Neuronal stem cell (in vitro differentiated cells): ENCODE results near the gene ERC2.

Experiments used
- DNase-seq: peaks from one replicate; pipeline ENCODE4 v3.0.0-alpha.2; 2013; ENCODE audit warnings: low spot score
- H2AFZ ChIP-seq: one replicate; pipeline ENCODE4 v1.6.1; 2013; ENCODE audit warnings: mild to moderate bottlenecking, low read length, inconsistent platforms
- H2AK5ac ChIP-seq: 2 replicates; pipeline ENCODE4 v1.6.1; 2013; ENCODE audit warnings: low read depth, mild to moderate bottlenecking, inconsistent platforms, low read length, moderate library complexity, mixed read lengths
- H2BK120ac ChIP-seq: 2 replicates; pipeline ENCODE4 v1.6.1; 2013; ENCODE audit warnings: low read depth, mild to moderate bottlenecking, inconsistent platforms, low read length, moderate library complexity, mixed read lengths
- H2BK12ac ChIP-seq: one replicate; pipeline ENCODE4 v1.6.1; 2013; ENCODE audit warnings: low read length, inconsistent platforms
- H2BK15ac ChIP-seq: 2 replicates; pipeline ENCODE4 v1.6.1; 2013; ENCODE audit warnings: mild to moderate bottlenecking, low read length, inconsistent platforms, mixed read lengths
- H2BK5ac ChIP-seq: one replicate; pipeline ENCODE4 v1.6.1; 2013; ENCODE audit warnings: inconsistent platforms, mild to moderate bottlenecking, low read length, moderate library complexity
- H3K14ac ChIP-seq: one replicate; pipeline ENCODE4 v1.6.1; 2013; ENCODE audit warnings: low read length, inconsistent platforms
- H3K18ac ChIP-seq: 2 replicates; pipeline ENCODE4 v1.6.1; 2013; ENCODE audit warnings: low read length, inconsistent platforms
- H3K23ac ChIP-seq: 2 replicates; pipeline ENCODE4 v1.6.1; 2013; ENCODE audit warnings: low read depth, mild to moderate bottlenecking, mixed read lengths, low read length, inconsistent platforms; ENCODE audit not compliant: poor library complexity
- H3K27ac ChIP-seq: replicated peaks from 3 replicates; pipeline ENCODE4 v1.5.1; 2013; ENCODE audit warnings: low read length, inconsistent platforms
- H3K27me3 ChIP-seq, 3 experiments: 2 replicates each; pipeline ENCODE4 v1.6.1; 2013; ENCODE audit warnings: low read length in 3 of 3, mild to moderate bottlenecking in 2 of 3, inconsistent platforms in 1 of 3, low read depth in 1 of 3, mixed read lengths in 1 of 3, moderate library complexity in 1 of 3; ENCODE audit not compliant: control insufficient read depth in 3 of 3, insufficient read depth in 3 of 3
- H3K36me3 ChIP-seq, 2 donors: replicated peaks in 1 of 2; 2 replicates each; pipeline ENCODE4 v1.6.1; 2013; ENCODE audit warnings: low read length in 2 of 2; ENCODE audit not compliant: control insufficient read depth in 2 of 2, insufficient read depth in 2 of 2
- H3K4ac ChIP-seq: 2 replicates; pipeline ENCODE4 v1.6.1; 2013; ENCODE audit warnings: inconsistent platforms, mild to moderate bottlenecking, low read length, moderate library complexity
- H3K4me1 ChIP-seq, 2 donors: 1 replicate in 1 of 2; 2 replicates in 1 of 2; pipeline ENCODE4 v1.6.1; 2013; ENCODE audit warnings: low read length in 2 of 2, low read depth in 1 of 2; ENCODE audit not compliant: control insufficient read depth in 2 of 2, insufficient read depth in 1 of 2
- H3K4me2 ChIP-seq: one replicate; pipeline ENCODE4 v1.6.1; 2013; ENCODE audit warnings: mild to moderate bottlenecking, low read length, inconsistent platforms; ENCODE audit not compliant: insufficient read depth, poor library complexity, severe bottlenecking
- H3K4me3 ChIP-seq, 2 donors: 2 replicates each; pipeline ENCODE4 v1.5.1; 2013; ENCODE audit warnings: low read length in 2 of 2, mild to moderate bottlenecking in 2 of 2, inconsistent platforms in 1 of 2, moderate library complexity in 1 of 2
- H3K79me1 ChIP-seq: one replicate; pipeline ENCODE4 v1.6.1; 2013; ENCODE audit warnings: low read depth, mild to moderate bottlenecking, inconsistent platforms, low read length, moderate library complexity
- H3K9ac ChIP-seq: one replicate; pipeline ENCODE4 v1.6.1; 2013; ENCODE audit warnings: mild to moderate bottlenecking, low read depth, low read length, inconsistent platforms; ENCODE audit not compliant: poor library complexity
- H3K9me3 ChIP-seq, 2 donors: replicated peaks in 1 of 2; 2 replicates each; pipeline versions ENCODE3 to v1.6.1; 2013; ENCODE audit warnings: low read length in 2 of 2, mild to moderate bottlenecking in 2 of 2, inconsistent platforms in 1 of 2, low read depth in 1 of 2, mixed read lengths in 1 of 2, moderate library complexity in 1 of 2; ENCODE audit not compliant: control insufficient read depth in 2 of 2, insufficient read depth in 1 of 2
- H4K8ac ChIP-seq: one replicate; pipeline ENCODE4 v1.6.1; 2013; ENCODE audit warnings: low read depth, mild to moderate bottlenecking, inconsistent platforms, low read length, moderate library complexity
- H4K91ac ChIP-seq: one replicate; pipeline ENCODE4 v1.6.1; 2013; ENCODE audit warnings: low read length, low read depth, mild to moderate bottlenecking, inconsistent platforms; ENCODE audit not compliant: poor library complexity
- WGBS, 2 donors: extraction: QIAGEN DNeasy Blood & Tissue Kit; methylation state at CpG; one replicate each; pipeline ENCODE4 v1.1.7; 2013; ENCODE audit warnings: missing lambda C conversion rate in 2 of 2, mixed read lengths in 1 of 2; ENCODE audit not compliant: insufficient read length in 2 of 2, insufficient replicate concordance in 1 of 2; ENCODE audit errors: extremely low coverage in 2 of 2; 5-methylcytosine and 5-hydroxymethylcytosine counted together

Gene ERC2

DNA sequence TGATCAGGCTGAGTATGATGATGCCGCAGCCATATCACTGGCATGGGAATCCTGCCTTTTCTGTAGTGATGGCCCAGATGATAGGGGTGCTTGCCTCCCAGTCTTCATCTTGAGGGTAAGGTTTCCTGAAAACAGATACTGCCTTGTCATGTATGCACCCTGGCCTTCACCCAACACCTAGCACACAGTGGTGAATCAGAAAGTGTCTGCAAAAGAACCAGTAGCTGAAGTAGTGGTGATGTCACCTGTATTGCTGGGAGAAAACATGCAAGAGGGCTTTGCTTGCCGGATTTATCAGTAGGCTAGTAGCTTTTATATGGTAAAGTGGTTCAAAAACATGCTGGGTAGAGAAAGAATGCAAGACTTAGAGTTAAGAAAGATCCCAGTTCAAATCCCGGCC, 561.4 kb downstream of the ERC2 start:
- Histone ChIP-seq H2BK15ac (no peak overlapping the region), H3K14ac (no peak overlapping the region), H3K4ac (no peak overlapping the region), H3K27ac (no peak overlapping the region), H3K18ac (no peak overlapping the region), H3K4me3 (no peak overlapping the region), H4K8ac (no peak overlapping the region), H2BK120ac (no peak overlapping the region), H3K36me3 (no peaks in the 10 kb centered on the region), H3K79me1 (no peaks in the 10 kb centered on the region), H2BK5ac (no peak overlapping the region), H3K9me3 (no peaks in the 10 kb centered on the region), H4K91ac (no peak overlapping the region), H3K9ac (no peak overlapping the region), H3K23ac (no peak overlapping the region), H3K4me1 (peaks cover 4 to 21% of the 10 kb centered on the region in 2 donors), H2AFZ (no peak overlapping the region), H3K27me3 (no peaks in the 10 kb centered on the region), H3K4me2 (no peak overlapping the region), H2AK5ac (no peak overlapping the region), H2BK12ac (no peak overlapping the region)
- DNase-seq, result no peak
- WGBS, 2 donors, result no CpG with 5 or more reads among the region's 3 CpGs

DNA sequence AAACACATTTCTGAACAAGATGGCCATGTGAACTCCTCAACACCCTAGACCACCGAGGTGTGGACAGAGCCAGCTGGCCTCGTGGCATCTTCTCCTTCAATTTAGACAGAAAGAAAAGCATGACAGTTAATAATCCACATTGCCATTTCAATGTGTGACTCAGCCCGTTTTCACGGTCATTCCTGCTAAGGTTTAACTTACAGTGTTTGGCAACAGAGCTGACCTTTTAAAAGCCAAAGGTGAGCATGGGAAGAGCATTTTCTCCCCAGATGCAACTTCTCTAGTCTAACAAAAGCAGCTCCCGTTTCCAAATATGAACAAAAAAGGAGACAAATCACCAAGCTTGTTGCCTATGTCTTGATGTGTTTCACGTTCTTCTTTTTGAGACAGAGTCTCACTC, 563.6 kb downstream of the ERC2 start:
- Histone ChIP-seq H4K8ac (no peak overlapping the region), H3K36me3 (no peaks in the 10 kb centered on the region), H3K27ac (no peak overlapping the region), H2BK5ac (no peak overlapping the region), H2AK5ac (no peak overlapping the region), H2BK15ac (no peak overlapping the region), H3K9me3 (no peaks in the 10 kb centered on the region), H3K79me1 (no peaks in the 10 kb centered on the region), H3K14ac (no peak overlapping the region), H3K4me1 (peaks cover 4 to 21% of the 10 kb centered on the region in 2 donors), H3K23ac (no peak overlapping the region), H2BK120ac (no peak overlapping the region), H2AFZ (no peak overlapping the region), H3K18ac (no peak overlapping the region), H4K91ac (no peak overlapping the region), H2BK12ac (no peak overlapping the region), H3K4ac (no peak overlapping the region), H3K27me3 (no peaks in the 10 kb centered on the region), H3K9ac (no peak overlapping the region), H3K4me3 (no peak overlapping the region), H3K4me2 (no peak overlapping the region)
- WGBS, 2 donors, result no CpG with 5 or more reads among the region's 6 CpGs
- no peak for DNase-seq

DNA sequence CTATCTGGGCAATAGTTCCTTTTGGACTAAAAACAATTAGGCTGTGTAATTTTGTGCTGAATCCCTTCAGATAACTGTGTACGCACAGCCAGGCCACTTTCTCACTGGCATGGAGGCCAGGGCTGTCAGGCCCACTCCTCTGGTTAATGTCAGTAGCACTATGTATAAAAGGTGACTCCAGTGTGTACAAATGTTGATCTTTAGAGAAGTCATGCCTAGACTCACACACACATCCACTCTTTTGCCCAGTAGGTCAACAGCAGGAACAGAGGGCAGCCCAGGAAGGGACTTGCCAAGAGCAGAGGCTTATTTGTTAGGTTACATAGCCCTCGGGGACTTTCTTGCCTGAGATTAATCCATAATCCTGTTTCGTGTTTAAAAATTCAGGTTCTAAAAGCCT, 564.6 kb downstream of the ERC2 start:
- Histone ChIP-seq H2BK5ac (no peak overlapping the region), H3K27ac (no peak overlapping the region), H3K18ac (no peak overlapping the region), H2AFZ (no peak overlapping the region), H3K4me2 (no peak overlapping the region), H2BK120ac (no peak overlapping the region), H3K79me1 (no peaks in the 10 kb centered on the region), H3K9ac (no peak overlapping the region), H4K91ac (no peak overlapping the region), H3K23ac (no peak overlapping the region), H3K9me3 (no peaks in the 10 kb centered on the region), H2AK5ac (no peak overlapping the region), H3K27me3 (no peaks in the 10 kb centered on the region), H2BK12ac (no peak overlapping the region), H3K36me3 (no peaks in the 10 kb centered on the region), H3K4me3 (no peak overlapping the region), H3K4me1 (peaks cover 2 to 17% of the 10 kb centered on the region in 2 donors), H3K14ac (no peak overlapping the region), H4K8ac (no peak overlapping the region), H3K4ac (no peak overlapping the region), H2BK15ac (no peak overlapping the region)
- no CpG with 5 or more reads among the region's 3 CpGs for WGBS, 2 donors
- no peak for DNase-seq

DNA sequence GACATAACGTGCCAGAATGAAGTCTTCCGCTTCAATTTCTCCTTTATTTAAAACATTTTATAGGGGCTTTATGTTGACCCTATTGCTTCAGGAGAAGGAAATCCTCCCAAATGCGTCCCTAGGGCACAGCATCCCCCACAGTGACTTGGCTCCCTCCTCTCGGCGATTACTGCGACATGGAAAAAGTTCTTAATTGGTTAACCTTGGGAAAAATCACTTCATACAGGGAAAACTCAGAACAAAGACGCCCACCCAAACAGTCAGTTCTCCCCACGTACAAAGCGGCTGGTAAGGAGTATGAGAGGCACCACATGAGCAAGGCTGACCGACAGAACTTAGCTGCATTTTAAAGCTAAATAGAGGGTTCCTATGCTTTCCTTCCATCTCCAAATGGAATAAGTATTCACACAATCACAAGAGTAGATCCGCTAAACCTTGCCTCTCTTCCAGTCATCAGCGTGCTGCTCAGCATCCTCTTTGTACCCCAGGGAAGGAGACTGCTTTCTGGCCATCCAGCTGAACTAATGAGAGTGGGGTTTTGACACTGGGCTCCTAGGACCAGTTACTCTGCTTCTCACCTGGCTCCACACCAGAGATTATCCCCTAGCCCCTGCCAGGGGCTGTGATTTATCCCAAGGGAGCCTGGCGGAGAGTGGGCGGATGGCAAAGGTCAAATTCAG, 565.9 kb downstream of the ERC2 start:
- WGBS, 2 donors, result no CpG with 5 or more reads among the region's 14 CpGs

More for the DNA sequence above, 565.9 kb downstream of the ERC2 start:
- Histone ChIP-seq H2AFZ (no peak overlapping the region), H4K91ac (no peak overlapping the region), H3K4me3 (no peak overlapping the region), H4K8ac (no peak overlapping the region), H3K23ac (no peak overlapping the region), H3K79me1 (no peaks in the 10 kb centered on the region), H3K9ac (no peak overlapping the region), H3K27ac (no peak overlapping the region), H2BK5ac (no peak overlapping the region), H2BK15ac (no peak overlapping the region), H2BK120ac (no peak overlapping the region), H2AK5ac (no peak overlapping the region), H3K4ac (no peak overlapping the region), H3K18ac (no peak overlapping the region), H3K4me1 (peaks cover 0 to 4% of the 10 kb centered on the region in 2 donors), H3K14ac (no peak overlapping the region), H3K27me3 (no peaks in the 10 kb centered on the region), H2BK12ac (no peak overlapping the region), H3K36me3 (no peaks in the 10 kb centered on the region), H3K9me3 (no peaks in the 10 kb centered on the region), H3K4me2 (no peak overlapping the region)
- no peak for DNase-seq
